PC-9 (cell line): ENCODE data around the gene CHST14. TPM values are rescaled to one million over a fixed set of nuclear protein-coding genes. Genes with fewer than 3 reads are reported as not detected.

Source experiments
- BruUV-seq: library from RNA; stranded (reverse); fragments of 400-500 nt; replicated peaks from 2 replicates; lab custom pipeline; 2021; lab: Mats Ljungman, UMichigan
- CTCF ChIA-PET: fragments of 300-600 bp; sonication (Branson Sonifier 250); formaldehyde crosslinking; loops from one replicate; lab custom pipeline; 2022; ENCODE audit warnings: antibody characterized with exemption; lab: Charles Lee
- POLR2A ChIA-PET: fragments of 300-600 bp; sonication (Branson Sonifier 250); formaldehyde crosslinking; loops from one replicate; lab custom pipeline; 2022; ENCODE audit warnings: antibody characterized with exemption; ENCODE audit not compliant: unreplicated experiment; lab: Charles Lee
- DNase-seq, 2 experiments: peaks; one replicate each; pipeline versions ENCODE4 v3.0.0 to v3.0.0-alpha.2; 2015 to 2022; ENCODE audit warnings: mixed read lengths in 1 of 2
- H2AFZ ChIP-seq: fragments of 200-600 bp; sonication (generic); 2 replicates; pipeline ENCODE4 v1.8.1; 2017; ENCODE audit warnings: antibody characterized with exemption
- H3F3A ChIP-seq: fragments of 200-600 bp; sonication (generic); 2 replicates; pipeline ENCODE4 v1.8.1; 2017; ENCODE audit warnings: antibody characterized with exemption, mild to moderate bottlenecking, low read depth; ENCODE audit not compliant: insufficient read depth
- H3K27ac ChIP-seq: fragments of 200-600 bp; sonication (generic); 2 replicates; pipeline ENCODE4 v1.6.1; 2016; ENCODE audit warnings: mixed run types
- H3K27me3 ChIP-seq: fragments of 200-600 bp; sonication (generic); 2 replicates; pipeline ENCODE4 v1.6.1; 2016; ENCODE audit warnings: low read depth, mixed run types; ENCODE audit not compliant: insufficient read depth
- H3K36me3 ChIP-seq: fragments of 200-600 bp; sonication (generic); 2 replicates; pipeline ENCODE4 v1.6.1; 2016; ENCODE audit warnings: low read depth, mixed run types
- H3K4me1 ChIP-seq: fragments of 200-600 bp; sonication (generic); replicated peaks from 2 replicates; pipeline ENCODE4 v1.6.1; 2016; ENCODE audit warnings: mixed run types; ENCODE audit not compliant: insufficient read depth
- H3K4me2 ChIP-seq: fragments of 200-600 bp; sonication (generic); 2 replicates; pipeline ENCODE4 v1.6.1; 2017; ENCODE audit warnings: mixed run types
- H3K4me3 ChIP-seq: fragments of 200-600 bp; sonication (generic); 2 replicates; pipeline ENCODE4 v1.6.1; 2016; ENCODE audit warnings: mixed run types
- H3K79me2 ChIP-seq: fragments of 200-600 bp; sonication (generic); 2 replicates; pipeline ENCODE4 v1.6.1; 2017; ENCODE audit warnings: low read depth, mixed run types
- H3K9me2 ChIP-seq: fragments of 200-600 bp; sonication (generic); 2 replicates; pipeline ENCODE4 v1.8.1; 2017; ENCODE audit warnings: mild to moderate bottlenecking; ENCODE audit not compliant: insufficient read depth
- H3K9me3 ChIP-seq: fragments of 200-600 bp; sonication (generic); 2 replicates; pipeline ENCODE4 v1.8.1; 2016; ENCODE audit warnings: low read depth; ENCODE audit not compliant: insufficient read depth
- H4K20me1 ChIP-seq: fragments of 200-600 bp; sonication (generic); 2 replicates; pipeline ENCODE4 v1.8.1; 2017; ENCODE audit not compliant: insufficient read depth
- CTCF ChIP-seq: fragments of 200-600 bp; sonication (generic); conservative IDR thresholded peaks from 2 replicates; pipeline ENCODE4 v1.6.1; 2017; ENCODE audit warnings: mixed run types, antibody characterized with exemption, mild to moderate bottlenecking, moderate library complexity
- EZH2 ChIP-seq: fragments of 200-600 bp; sonication (generic); IDR thresholded peaks from 2 replicates; pipeline ENCODE4 v1.8.0; 2017; ENCODE audit warnings: antibody characterized with exemption, low read depth
- intact Hi-C: fragments of 100-400 bp; cut with micrococcal nuclease; formaldehyde crosslinking; loops from one replicate; pipeline ENCODE4 v1.10.0; 2022; ENCODE audit not compliant: unreplicated experiment
- total RNA-seq: library from RNA; stranded (reverse); gene quantifications from 2 replicates; pipeline ENCODE4 v1.2.3, GENCODE V29; 2021

The CHST14 gene
- total RNA-seq, 1 experiment from 2014 or later: 34.3 TPM

- H3K4me3 ChIP-seq: no peak overlapping the region
- H3K36me3 ChIP-seq: no peaks in the 10 kb centered on the region
- H3K27me3 ChIP-seq: no peaks in the 10 kb centered on the region
- H3K4me1 ChIP-seq: peaks cover 9% of the 10 kb centered on the region; the same call in 1 of the 2 replicates
- BruUV-seq: no TSS peak
- TF ChIP-seq EZH2 (no peak), CTCF (no peak)
- no peak overlapping the region for H3K27ac ChIP-seq
- peaks cover 53% of the 10 kb centered on the region for H3K79me2 ChIP-seq
- ChIA-PET POLR2A (interaction anchor here (0.5 to 0.6 kb wide), 2 partner anchors 34 to 204 kb away, joined by 6 read pairs; no protein-coding TSS in a partner anchor), CTCF (interaction anchor here (0.6 kb wide), 1 partner anchor 129 kb away, joined by 6 read pairs; no protein-coding TSS in a partner anchor)
- H2AFZ ChIP-seq: no peak overlapping the region
- H4K20me1 ChIP-seq: peaks cover 6% of the 10 kb centered on the region
- no peaks in the 10 kb centered on the region for H3K9me2 ChIP-seq
- no peaks in the 10 kb centered on the region for H3K9me3 ChIP-seq
- H3K4me2 ChIP-seq: peak overlapping the region; percentile 81; the same call in 1 of the 2 replicates
- intact Hi-C loops: loop anchor here (5.0 kb wide), 1 partner anchor 64 kb away; no protein-coding TSS in a partner anchor
- DNase-seq: no peak
- H3F3A ChIP-seq: peaks cover 6% of the 10 kb centered on the region; the same call in 1 of the 2 replicates
Observed at GRCh38 chr15:40443255-40443654, 27.5 kb upstream of the CHST14 start.

- no peaks in the 10 kb centered on the region for H3K9me3 ChIP-seq
- no peak overlapping the region for H3K27ac ChIP-seq
- no peak overlapping the region for H3K4me3 ChIP-seq
- no peak overlapping the region for H2AFZ ChIP-seq
- H3K36me3 ChIP-seq: no peaks in the 10 kb centered on the region
- no peak overlapping the region for H3K4me2 ChIP-seq
- no peak for DNase-seq
- intact Hi-C loops: loop anchor here (5.0 kb wide), 1 partner anchor 63 kb away; no protein-coding TSS in a partner anchor
- no peaks in the 10 kb centered on the region for H3K9me2 ChIP-seq
- BruUV-seq: no TSS peak
- H3K27me3 ChIP-seq: no peaks in the 10 kb centered on the region
- ChIA-PET CTCF (no interaction called here), POLR2A (interaction anchor here (0.6 kb wide), 1 partner anchor 204 kb away, joined by 6 read pairs; no protein-coding TSS in a partner anchor)
- H3K79me2 ChIP-seq: peaks cover 57% of the 10 kb centered on the region
- peaks cover 6% of the 10 kb centered on the region; the same call in 1 of the 2 replicates for H3F3A ChIP-seq
- TF ChIP-seq CTCF: no peak
- TF ChIP-seq EZH2: no peak
- H4K20me1 ChIP-seq: peaks cover 6% of the 10 kb centered on the region
- H3K4me1 ChIP-seq: peaks cover 5% of the 10 kb centered on the region; the same call in 1 of the 2 replicates
Observed at GRCh38 chr15:40443846-40444245, 26.9 kb upstream of the CHST14 start.

- Histone ChIP-seq H3K9me3 (no peaks in the 10 kb centered on the region), H3K4me2 (no peak overlapping the region), H2AFZ (no peak overlapping the region), H3K4me3 (no peak overlapping the region), H3K27me3 (no peaks in the 10 kb centered on the region), H3K9me2 (no peaks in the 10 kb centered on the region), H3K79me2 (peaks cover 58% of the 10 kb centered on the region), H4K20me1 (peaks cover 6% of the 10 kb centered on the region), H3F3A (peaks cover 6% of the 10 kb centered on the region; the same call in 1 of the 2 replicates), H3K27ac (no peak overlapping the region), H3K4me1 (no peaks in the 10 kb centered on the region), H3K36me3 (no peaks in the 10 kb centered on the region)
- BruUV-seq: no TSS peak
- ChIA-PET POLR2A (interaction anchor here (0.5 to 0.6 kb wide), 2 partner anchors 19 to 101 kb away, joined by 3 to 12 read pairs; no protein-coding TSS in a partner anchor), CTCF (interaction anchor here (0.6 kb wide), 1 partner anchor 64 kb away, joined by 9 read pairs; no protein-coding TSS in a partner anchor)
- no peak for DNase-seq
- intact Hi-C loops: loop anchor here (5.0 kb wide), 1 partner anchor 63 kb away; no protein-coding TSS in a partner anchor
- TF ChIP-seq EZH2 (no peak), CTCF (no peak)
Observed at GRCh38 chr15:40444736-40445135, 26.0 kb upstream of the CHST14 start.
